PFSK-1 (cell line): ENCODE results near the gene CBFB.

Source experiments
- POLR2AphosphoS5 ChIP-seq: IDR thresholded peaks from 2 replicates; pipeline ENCODE4 v1.6.1; 2012; ENCODE audit warnings: low read depth, mild to moderate bottlenecking, control low read depth, low read length, moderate library complexity
- SIN3A ChIP-seq: IDR thresholded peaks from 2 replicates; pipeline ENCODE4 v1.6.1; 2012; ENCODE audit warnings: mild to moderate bottlenecking, low read length, moderate library complexity, borderline replicate concordance; ENCODE audit not compliant: insufficient read depth

- TF ChIP-seq SIN3A (no peak), POLR2AphosphoS5 (no peak)
Measured at GRCh38 chr16:66984892-66985311, 44.0 kb upstream of the CBFB start.
